Measurements from ENCODE around the gene FAIM2. TPM values are rescaled to one million over a fixed set of nuclear protein-coding genes. Genes with fewer than 3 reads are reported as not detected.

FAIM2 gene
- total RNA-seq, 2 donors from 2014 or later, result 1.0 to 4.9 TPM

- Histone ChIP-seq H3K27ac (no peak overlapping the region), H3K27me3 (no peaks in the 10 kb centered on the region), H3K36me3 (replicated peaks in 1 of 2; ENCODE audit: insufficient read depth in 1 of 2, low read depth in 2 of 2) (no peaks in the 10 kb centered on the region), H3K4me1 (no peaks in the 10 kb centered on the region), H3K4me3 (no peak overlapping the region), H3K9me3 (no peaks in the 10 kb centered on the region)
- 80 to 83% methylated on average over 4 of the region's 4 CpGs for WGBS, 2 donors
- ATAC-seq (no peak), DNase-seq (no peak)
- TF ChIP-seq POLR2A (IDR thresholded peaks at IDR 0.05) (no peak), CTCF (IDR thresholded peaks at IDR 0.05) (no peak)
- intact Hi-C loops (cut with DNase I), result no loop called here
Observed at GRCh38 chr12:49854976-49855375, 48.7 kb downstream of the FAIM2 start.

- Histone ChIP-seq H3K4me3 (no peak overlapping the region), H3K36me3 (replicated peaks in 1 of 2; ENCODE audit: insufficient read depth in 1 of 2, low read depth in 2 of 2) (no peaks in the 10 kb centered on the region), H3K27ac (no peak overlapping the region), H3K27me3 (no peaks in the 10 kb centered on the region), H3K4me1 (no peaks in the 10 kb centered on the region), H3K9me3 (no peaks in the 10 kb centered on the region)
- ATAC-seq (no peak), DNase-seq (no peak)
- no peak for TF ChIP-seq CTCF (IDR thresholded peaks at IDR 0.05)
- TF ChIP-seq POLR2A (IDR thresholded peaks at IDR 0.05), result no peak
- intact Hi-C loops (cut with DNase I), result no loop called here
- WGBS, 2 donors, result 74 to 82% methylated on average over 2 of the region's 2 CpGs
Observed at GRCh38 chr12:49853671-49854070, 50.0 kb downstream of the FAIM2 start.

GRCh38 chr12:49847161-49847560 lies 56.5 kb downstream of the FAIM2 start:
- no peaks in the 10 kb centered on the region for H3K27me3 ChIP-seq
- no peaks in the 10 kb centered on the region for H3K9me3 ChIP-seq
- ATAC-seq (no peak), DNase-seq (no peak)
- TF ChIP-seq POLR2A (IDR thresholded peaks at IDR 0.05) (no peak), CTCF (IDR thresholded peaks at IDR 0.05) (no peak)
- H3K4me1 ChIP-seq, result peaks cover 7% of the 10 kb centered on the region
- 26 to 50% methylated on average over 2 of the region's 2 CpGs for WGBS, 2 donors
- intact Hi-C loops (cut with DNase I), result no loop called here
- H3K4me3 ChIP-seq, result no peak overlapping the region
- no peak overlapping the region for H3K27ac ChIP-seq
- no peaks in the 10 kb centered on the region for H3K36me3 ChIP-seq (replicated peaks in 1 of 2; ENCODE audit: insufficient read depth in 1 of 2, low read depth in 2 of 2)

- 73 to 75% methylated on average over 2 of the region's 2 CpGs for WGBS, 2 donors
Observed at GRCh38 chr12:49846032-49846431, 57.7 kb downstream of the FAIM2 start.

More at GRCh38 chr12:49846032-49846431, 57.7 kb downstream of the FAIM2 start:
- Histone ChIP-seq H3K4me3 (no peak overlapping the region), H3K9me3 (no peaks in the 10 kb centered on the region), H3K36me3 (replicated peaks in 1 of 2; ENCODE audit: insufficient read depth in 1 of 2, low read depth in 2 of 2) (no peaks in the 10 kb centered on the region), H3K27me3 (no peaks in the 10 kb centered on the region), H3K27ac (no peak overlapping the region), H3K4me1 (peaks cover 15% of the 10 kb centered on the region)
- no peak for ATAC-seq
- intact Hi-C loops (cut with DNase I), result no loop called here
- TF ChIP-seq CTCF (IDR thresholded peaks at IDR 0.05), result no peak
- no peak for TF ChIP-seq POLR2A (IDR thresholded peaks at IDR 0.05)
- no peak for DNase-seq
